Panc1 (cell line): ENCODE measurements around the gene MYH10. TPM values are rescaled to one million over a fixed set of nuclear protein-coding genes. Genes with fewer than 3 reads are reported as not detected.

Experiments used
- ATAC-seq: fragments of 200-7000 bp; cut with Tn5 transposase; 2 replicates; pipeline ENCODE4 v1.9.1; 2020; ENCODE audit warnings: mild to moderate bottlenecking, moderate library complexity
- BruUV-seq: library from RNA; stranded (reverse); fragments of 400-500 nt; replicated peaks from 2 replicates; lab custom pipeline; 2021; lab: Mats Ljungman, UMichigan
- CTCF ChIA-PET: fragments of 300-600 bp; sonication (Branson Sonifier 250); formaldehyde crosslinking; loops from one replicate; lab custom pipeline; 2022; ENCODE audit warnings: antibody characterized with exemption; lab: Charles Lee
- POLR2A ChIA-PET: fragments of 300-600 bp; sonication (Branson Sonifier 250); formaldehyde crosslinking; loops from one replicate; lab custom pipeline; 2022; ENCODE audit warnings: antibody characterized with exemption; lab: Charles Lee
- DNase-seq: peaks from one replicate; pipeline ENCODE4 v3.0.0-alpha.2; 2010; ENCODE audit warnings: low read depth, low spot score
- H3K27ac ChIP-seq: 2 replicates; pipeline ENCODE4 v1.5.1; 2011; ENCODE audit warnings: mild to moderate bottlenecking, low read length, inconsistent platforms
- H3K27me3 ChIP-seq: fragments of 200-500 bp; sonication (Bioruptor generic); 2 replicates; pipeline ENCODE4 v1.6.0; 2014; ENCODE audit warnings: low read length, inconsistent platforms; ENCODE audit not compliant: control insufficient read depth, insufficient read depth
- H3K36me3 ChIP-seq: fragments of 200-500 bp; sonication (Bioruptor generic); 2 replicates; pipeline ENCODE4 v1.5.1; 2014; ENCODE audit warnings: inconsistent platforms, mild to moderate bottlenecking, low read length, moderate library complexity; ENCODE audit not compliant: control insufficient read depth, insufficient read depth
- H3K4me1 ChIP-seq: 2 replicates; pipeline ENCODE4 v1.5.1; 2011; ENCODE audit warnings: inconsistent platforms, mild to moderate bottlenecking, low read length, moderate library complexity; ENCODE audit not compliant: control insufficient read depth, insufficient read depth
- H3K4me3 ChIP-seq, 2 experiments: 2 replicates each; pipeline ENCODE4 v1.5.1; 2011 to 2012; ENCODE audit warnings: low read depth in 2 of 2, low read length in 2 of 2, mild to moderate bottlenecking in 2 of 2, inconsistent platforms in 1 of 2, moderate library complexity in 1 of 2
- H3K9me3 ChIP-seq: fragments of 200-500 bp; sonication (Bioruptor generic); 2 replicates; pipeline ENCODE4 v1.5.1; 2014; ENCODE audit warnings: low read depth, mild to moderate bottlenecking, inconsistent platforms, low read length, moderate library complexity; ENCODE audit not compliant: control insufficient read depth, insufficient read depth
- POLR2AphosphoS5 ChIP-seq: IDR thresholded peaks from 2 replicates; pipeline ENCODE4 v1.6.1; 2012; ENCODE audit warnings: mild to moderate bottlenecking, low read depth, low read length, moderate library complexity
- REST ChIP-seq, 2 experiments: IDR thresholded peaks; 2 replicates each; pipeline ENCODE4 v1.6.1; 2011 to 2012; ENCODE audit warnings: low read depth in 2 of 2, control low read depth in 1 of 2, low read length in 1 of 2, mild to moderate bottlenecking in 1 of 2, moderate library complexity in 1 of 2; ENCODE audit not compliant: insufficient read depth in 1 of 2
- SIN3A ChIP-seq: IDR thresholded peaks from 2 replicates; pipeline ENCODE4 v1.6.1; 2012; ENCODE audit warnings: low read depth, mild to moderate bottlenecking, low read length, moderate library complexity, borderline replicate concordance; ENCODE audit not compliant: insufficient read depth
- TCF7L2 ChIP-seq: IDR thresholded peaks from 2 replicates; pipeline ENCODE4 v1.6.1; 2011; ENCODE audit warnings: mild to moderate bottlenecking, low read depth, low read length, inconsistent platforms
- in situ Hi-C: cut with HindIII; loops from 2 replicates; pipeline ENCODE4 v1.10.0; 2016; ENCODE audit warnings: low sequenced_read_pairs, low pct_unique_long_range_greater_than_20kb
- intact Hi-C: fragments of 100-400 bp; cut with micrococcal nuclease; formaldehyde crosslinking; loops from one replicate; pipeline ENCODE4 v1.10.0; 2022; ENCODE audit not compliant: unreplicated experiment
- total RNA-seq: library from RNA; stranded (reverse); gene quantifications from one replicate; pipeline ENCODE4 v1.2.1, GENCODE V29; 2021; ENCODE audit not compliant: unreplicated experiment
- TF ChIP-seq, protein P1 (sequence below): fragments of 450-650 bp; IDR thresholded peaks from 2 replicates; pipeline ENCODE4 v1.5.1; 2017; ENCODE audit warnings: mild to moderate bottlenecking

The MYH10 gene
- total RNA-seq, 1 experiment from 2014 or later: 36.5 TPM

DNA sequence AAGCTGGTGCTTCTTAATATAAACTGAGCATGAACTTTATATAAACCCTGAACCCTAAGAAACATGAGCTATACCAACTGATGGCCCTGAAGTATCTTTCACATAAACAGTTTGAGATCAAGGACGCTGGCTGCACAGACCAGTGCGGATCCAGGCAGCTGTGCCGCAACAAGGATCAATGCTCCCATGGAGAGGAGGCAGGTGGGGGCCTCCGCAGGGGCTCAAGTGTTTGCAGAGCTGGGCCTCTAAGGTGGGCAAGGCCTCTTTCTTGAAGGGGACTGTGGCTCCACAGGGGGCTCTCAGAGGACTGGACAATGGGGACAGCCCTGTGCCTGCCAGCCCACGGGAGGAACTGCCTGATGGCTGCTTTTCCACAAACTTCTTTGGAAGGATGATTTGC lies 148.8 kb downstream of the MYH10 start:
- in situ Hi-C loops: no loop called here
- Histone ChIP-seq H3K4me1 (no peaks in the 10 kb centered on the region), H3K4me3 (no peak overlapping the region), H3K9me3 (no peaks in the 10 kb centered on the region), H3K36me3 (no peaks in the 10 kb centered on the region; the same call in 1 of the 2 replicates), H3K27ac (no peak overlapping the region), H3K27me3 (no peaks in the 10 kb centered on the region)
- intact Hi-C loops: no loop called here
- POLR2A ChIA-PET: no interaction called here
- no peak for ATAC-seq
- TF ChIP-seq POLR2AphosphoS5: no peak
- CTCF ChIA-PET: interaction anchor here (0.5 kb wide), 1 partner anchor 829 kb away, joined by 5 read pairs; no protein-coding TSS in a partner anchor
- DNase-seq: no peak
- BruUV-seq: no TSS peak

DNA sequence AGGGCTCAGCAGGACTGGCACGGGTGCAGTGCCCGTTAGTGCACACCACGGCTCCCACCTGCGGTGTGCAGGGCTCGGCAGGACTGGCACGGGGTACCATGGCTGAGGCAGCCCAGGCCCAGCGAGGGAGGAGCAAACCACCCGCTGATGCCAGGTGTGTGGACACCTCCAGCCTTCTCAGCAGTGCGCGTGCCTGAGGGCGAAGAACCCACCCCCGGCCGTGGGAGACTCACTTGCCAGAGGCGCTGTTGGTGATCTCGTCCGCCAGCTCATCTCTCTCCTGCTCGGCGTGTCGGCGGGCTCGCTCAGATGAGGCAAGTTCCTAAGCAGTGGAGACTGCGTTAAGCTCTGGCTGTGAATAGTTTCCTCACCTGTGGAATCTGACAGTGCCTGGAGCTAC lies 149.4 kb downstream of the MYH10 start:
- POLR2A ChIA-PET: no interaction called here
- H3K36me3 ChIP-seq: no peaks in the 10 kb centered on the region; the same call in 1 of the 2 replicates

More for the DNA sequence above, 149.4 kb downstream of the MYH10 start:
- ATAC-seq (no peak), DNase-seq (no peak)
- CTCF ChIA-PET: no interaction called here
- TF ChIP-seq, protein P1, sequence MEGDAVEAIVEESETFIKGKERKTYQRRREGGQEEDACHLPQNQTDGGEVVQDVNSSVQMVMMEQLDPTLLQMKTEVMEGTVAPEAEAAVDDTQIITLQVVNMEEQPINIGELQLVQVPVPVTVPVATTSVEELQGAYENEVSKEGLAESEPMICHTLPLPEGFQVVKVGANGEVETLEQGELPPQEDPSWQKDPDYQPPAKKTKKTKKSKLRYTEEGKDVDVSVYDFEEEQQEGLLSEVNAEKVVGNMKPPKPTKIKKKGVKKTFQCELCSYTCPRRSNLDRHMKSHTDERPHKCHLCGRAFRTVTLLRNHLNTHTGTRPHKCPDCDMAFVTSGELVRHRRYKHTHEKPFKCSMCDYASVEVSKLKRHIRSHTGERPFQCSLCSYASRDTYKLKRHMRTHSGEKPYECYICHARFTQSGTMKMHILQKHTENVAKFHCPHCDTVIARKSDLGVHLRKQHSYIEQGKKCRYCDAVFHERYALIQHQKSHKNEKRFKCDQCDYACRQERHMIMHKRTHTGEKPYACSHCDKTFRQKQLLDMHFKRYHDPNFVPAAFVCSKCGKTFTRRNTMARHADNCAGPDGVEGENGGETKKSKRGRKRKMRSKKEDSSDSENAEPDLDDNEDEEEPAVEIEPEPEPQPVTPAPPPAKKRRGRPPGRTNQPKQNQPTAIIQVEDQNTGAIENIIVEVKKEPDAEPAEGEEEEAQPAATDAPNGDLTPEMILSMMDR: no peak
- TF ChIP-seq SIN3A (no peak), TCF7L2 (no peak), REST (IDR thresholded peaks at IDR 0.05; ENCODE audit: insufficient read depth in 1 of 2, low read depth in 2 of 2, low read length in 1 of 2) (no peak), POLR2AphosphoS5 (no peak)
- in situ Hi-C loops (no loop called here), intact Hi-C loops (no loop called here)
- Histone ChIP-seq H3K27ac (no peak overlapping the region), H3K4me3 (no peak overlapping the region), H3K4me1 (no peaks in the 10 kb centered on the region), H3K9me3 (no peaks in the 10 kb centered on the region), H3K27me3 (no peaks in the 10 kb centered on the region)
- no TSS peak for BruUV-seq
